ENCODE data around the gene CRELD1. TPM values are rescaled to one million over a fixed set of nuclear protein-coding genes. Genes with fewer than 3 reads are reported as not detected.
"Not testable (repeated sequence)": the region's sequence is repeated elsewhere in the genome, so short reads cannot be mapped to it uniquely, and the experiment has no call there.

Gene CRELD1
- total and polyA plus RNA-seq, 2 of the 13 experiments (the other 11 are each of a cell fraction or from before 2014, with no cell fraction given), result 27.1 to 61.9 TPM

DNA sequence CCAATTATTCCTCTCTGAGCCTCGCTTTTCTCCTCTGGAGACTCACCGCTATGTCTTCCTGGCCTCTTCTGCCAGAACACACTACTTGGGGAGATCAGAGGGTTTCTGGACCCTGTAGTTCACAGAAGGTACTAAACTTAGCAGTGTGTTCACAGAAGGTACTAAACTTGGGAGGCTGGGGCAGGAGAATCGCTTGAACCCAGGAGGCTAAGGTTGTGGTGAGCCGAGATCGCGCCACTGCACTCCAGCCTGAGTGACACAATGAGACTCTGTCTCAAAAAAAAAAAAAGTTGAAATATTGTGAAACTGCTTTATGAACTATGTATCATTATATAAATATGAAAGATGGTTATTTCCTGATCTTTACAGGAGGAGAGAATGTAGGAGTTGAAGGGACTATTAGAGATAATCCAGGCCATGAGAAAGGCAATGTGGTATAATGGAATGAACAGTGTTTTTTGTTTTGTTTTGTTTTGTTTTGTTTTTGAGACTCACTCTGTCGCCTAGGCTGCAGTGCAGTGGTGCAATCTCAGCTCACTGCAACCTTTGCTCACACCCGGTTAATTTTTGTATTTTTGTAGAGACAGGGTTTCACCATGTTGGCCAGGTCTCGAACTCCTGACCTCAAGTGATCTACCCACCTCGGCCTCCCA, 36.8 kb upstream of the CRELD1 start (continued):
- TF ChIP-seq NFIC (IDR thresholded peaks at IDR 0.05; ENCODE audit: low read length), result peak; percentile 54; the same call in 1 of the 2 replicates
- TF ChIP-seq, protein P1, sequence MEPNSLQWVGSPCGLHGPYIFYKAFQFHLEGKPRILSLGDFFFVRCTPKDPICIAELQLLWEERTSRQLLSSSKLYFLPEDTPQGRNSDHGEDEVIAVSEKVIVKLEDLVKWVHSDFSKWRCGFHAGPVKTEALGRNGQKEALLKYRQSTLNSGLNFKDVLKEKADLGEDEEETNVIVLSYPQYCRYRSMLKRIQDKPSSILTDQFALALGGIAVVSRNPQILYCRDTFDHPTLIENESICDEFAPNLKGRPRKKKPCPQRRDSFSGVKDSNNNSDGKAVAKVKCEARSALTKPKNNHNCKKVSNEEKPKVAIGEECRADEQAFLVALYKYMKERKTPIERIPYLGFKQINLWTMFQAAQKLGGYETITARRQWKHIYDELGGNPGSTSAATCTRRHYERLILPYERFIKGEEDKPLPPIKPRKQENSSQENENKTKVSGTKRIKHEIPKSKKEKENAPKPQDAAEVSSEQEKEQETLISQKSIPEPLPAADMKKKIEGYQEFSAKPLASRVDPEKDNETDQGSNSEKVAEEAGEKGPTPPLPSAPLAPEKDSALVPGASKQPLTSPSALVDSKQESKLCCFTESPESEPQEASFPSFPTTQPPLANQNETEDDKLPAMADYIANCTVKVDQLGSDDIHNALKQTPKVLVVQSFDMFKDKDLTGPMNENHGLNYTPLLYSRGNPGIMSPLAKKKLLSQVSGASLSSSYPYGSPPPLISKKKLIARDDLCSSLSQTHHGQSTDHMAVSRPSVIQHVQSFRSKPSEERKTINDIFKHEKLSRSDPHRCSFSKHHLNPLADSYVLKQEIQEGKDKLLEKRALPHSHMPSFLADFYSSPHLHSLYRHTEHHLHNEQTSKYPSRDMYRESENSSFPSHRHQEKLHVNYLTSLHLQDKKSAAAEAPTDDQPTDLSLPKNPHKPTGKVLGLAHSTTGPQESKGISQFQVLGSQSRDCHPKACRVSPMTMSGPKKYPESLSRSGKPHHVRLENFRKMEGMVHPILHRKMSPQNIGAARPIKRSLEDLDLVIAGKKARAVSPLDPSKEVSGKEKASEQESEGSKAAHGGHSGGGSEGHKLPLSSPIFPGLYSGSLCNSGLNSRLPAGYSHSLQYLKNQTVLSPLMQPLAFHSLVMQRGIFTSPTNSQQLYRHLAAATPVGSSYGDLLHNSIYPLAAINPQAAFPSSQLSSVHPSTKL (CRISPR knock-in tag; IDR thresholded peaks at IDR 0.05), result 0 out of 2 replicates have a peak, but pooled peaks have one; percentile 28
- TF ChIP-seq, protein P2, sequence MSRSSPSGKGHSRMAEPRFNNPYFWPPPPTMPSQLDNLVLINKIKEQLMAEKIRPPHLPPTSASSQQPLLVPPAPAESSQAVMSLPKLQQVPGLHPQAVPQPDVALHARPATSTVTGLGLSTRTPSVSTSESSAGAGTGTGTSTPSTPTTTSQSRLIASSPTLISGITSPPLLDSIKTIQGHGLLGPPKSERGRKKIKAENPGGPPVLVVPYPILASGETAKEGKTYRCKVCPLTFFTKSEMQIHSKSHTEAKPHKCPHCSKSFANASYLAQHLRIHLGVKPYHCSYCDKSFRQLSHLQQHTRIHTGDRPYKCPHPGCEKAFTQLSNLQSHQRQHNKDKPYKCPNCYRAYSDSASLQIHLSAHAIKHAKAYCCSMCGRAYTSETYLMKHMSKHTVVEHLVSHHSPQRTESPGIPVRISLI (CRISPR knock-in tag; IDR thresholded peaks at IDR 0.05; ENCODE audit: borderline replicate concordance), result peak; percentile 65; the same call in 1 of the 2 replicates
- TF ChIP-seq ELF3 (CRISPR knock-in tag; IDR thresholded peaks at IDR 0.05), result 0 out of 2 replicates have a peak, but pooled peaks have one; percentile 22
- TF ChIP-seq FOXP1 (IDR thresholded peaks at IDR 0.05), result peak; percentile 8; the same call in 1 of the 2 replicates
- TF ChIP-seq FOXP1 (CRISPR knock-in tag; IDR thresholded peaks at IDR 0.05); HNF4G (CRISPR knock-in tag; IDR thresholded peaks at IDR 0.05; ENCODE audit: borderline replicate concordance, low read depth): not testable (repeated sequence)
- peak; percentile 81; the same call in 1 of the 2 replicates for TF ChIP-seq KDM1A (CRISPR knock-in tag; IDR thresholded peaks at IDR 0.05)
- peak; percentile 82; the same call in 1 of the 2 replicates for TF ChIP-seq ADNP (CRISPR knock-in tag; IDR thresholded peaks at IDR 0.05)
- peak; percentile 52 for TF ChIP-seq HNF4A (CRISPR knock-in tag; IDR thresholded peaks at IDR 0.05)
- TF ChIP-seq SALL1 (CRISPR knock-in tag; IDR thresholded peaks at IDR 0.05), result peak; percentile 13; the same call in 1 of the 2 replicates
- peak; percentile 38; the same call in 1 of the 2 replicates for TF ChIP-seq RARA (CRISPR knock-in tag; IDR thresholded peaks at IDR 0.05)
- TF ChIP-seq HNF4G (IDR thresholded peaks at IDR 0.05; ENCODE audit: borderline replicate concordance, low read depth, low read length), result peak; percentile 39; the same call in 1 of the 2 replicates
- TF ChIP-seq, protein P3, sequence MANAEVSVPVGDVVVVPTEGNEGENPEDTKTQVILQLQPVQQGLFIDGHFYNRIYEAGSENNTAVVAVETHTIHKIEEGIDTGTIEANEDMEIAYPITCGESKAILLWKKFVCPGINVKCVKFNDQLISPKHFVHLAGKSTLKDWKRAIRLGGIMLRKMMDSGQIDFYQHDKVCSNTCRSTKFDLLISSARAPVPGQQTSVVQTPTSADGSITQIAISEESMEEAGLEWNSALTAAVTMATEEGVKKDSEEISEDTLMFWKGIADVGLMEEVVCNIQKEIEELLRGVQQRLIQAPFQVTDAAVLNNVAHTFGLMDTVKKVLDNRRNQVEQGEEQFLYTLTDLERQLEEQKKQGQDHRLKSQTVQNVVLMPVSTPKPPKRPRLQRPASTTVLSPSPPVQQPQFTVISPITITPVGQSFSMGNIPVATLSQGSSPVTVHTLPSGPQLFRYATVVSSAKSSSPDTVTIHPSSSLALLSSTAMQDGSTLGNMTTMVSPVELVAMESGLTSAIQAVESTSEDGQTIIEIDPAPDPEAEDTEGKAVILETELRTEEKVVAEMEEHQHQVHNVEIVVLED (CRISPR knock-in tag; IDR thresholded peaks at IDR 0.05; ENCODE audit: borderline replicate concordance), result 0 out of 2 replicates have a peak, but pooled peaks have one; percentile 9
- TF ChIP-seq ZKSCAN5 (CRISPR knock-in tag; IDR thresholded peaks at IDR 0.05), result peak; percentile 62; the same call in 1 of the 2 replicates
- TF ChIP-seq, protein P4, sequence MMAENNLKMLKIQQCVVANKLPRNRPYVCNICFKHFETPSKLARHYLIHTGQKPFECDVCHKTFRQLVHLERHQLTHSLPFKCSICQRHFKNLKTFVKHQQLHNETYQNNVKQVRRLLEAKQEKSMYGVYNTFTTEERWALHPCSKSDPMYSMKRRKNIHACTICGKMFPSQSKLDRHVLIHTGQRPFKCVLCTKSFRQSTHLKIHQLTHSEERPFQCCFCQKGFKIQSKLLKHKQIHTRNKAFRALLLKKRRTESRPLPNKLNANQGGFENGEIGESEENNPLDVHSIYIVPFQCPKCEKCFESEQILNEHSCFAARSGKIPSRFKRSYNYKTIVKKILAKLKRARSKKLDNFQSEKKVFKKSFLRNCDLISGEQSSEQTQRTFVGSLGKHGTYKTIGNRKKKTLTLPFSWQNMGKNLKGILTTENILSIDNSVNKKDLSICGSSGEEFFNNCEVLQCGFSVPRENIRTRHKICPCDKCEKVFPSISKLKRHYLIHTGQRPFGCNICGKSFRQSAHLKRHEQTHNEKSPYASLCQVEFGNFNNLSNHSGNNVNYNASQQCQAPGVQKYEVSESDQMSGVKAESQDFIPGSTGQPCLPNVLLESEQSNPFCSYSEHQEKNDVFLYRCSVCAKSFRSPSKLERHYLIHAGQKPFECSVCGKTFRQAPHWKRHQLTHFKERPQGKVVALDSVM (CRISPR knock-in tag; IDR thresholded peaks at IDR 0.05), result peak; percentile 98
- peak; percentile 93 for TF ChIP-seq CHD4 (IDR thresholded peaks at IDR 0.05; ENCODE audit: borderline replicate concordance, low read length)
- TF ChIP-seq MXI1 (IDR thresholded peaks at IDR 0.05; ENCODE audit: borderline replicate concordance, low read depth, low read length), result peak; percentile 18; the same call in 1 of the 3 replicates
